Measurements from ENCODE around the gene MKRN2. TPM values are rescaled to one million over a fixed set of nuclear protein-coding genes. Genes with fewer than 3 reads are reported as not detected.
A peak's percentile ranks its signal among the peaks of the same experiment; 100 is the strongest.

The MKRN2 gene
- total RNA-seq, result 10 to 100 TPM; 19.5 to 23.8 (median 20.2) TPM
- long read RNA-seq, donor 1, transcript MKRN2-201 (8 exons, 2,848 nt), result major isoform, 40 of 50 reads
- long read RNA-seq, donor 1, partial matches to known transcripts, result 4 of 50 reads
- long read RNA-seq, donor 1, other reads (novel, unspliced or antisense), result 3 of 50 reads
- long read RNA-seq, donor 2, transcript MKRN2-201 (8 exons, 2,848 nt), result major isoform, 12 of 14 reads
- long read RNA-seq, donor 2, partial matches to known transcripts, result 0 of 14 reads
- long read RNA-seq, donor 2, other reads (novel, unspliced or antisense), result 2 of 14 reads

GRCh38 chr3:12556690-12557472 is at the start of gene MKRN2:
MKRN2 (plus strand) TSS chr3:12557087; CDS start chr3:12557151, 64 bp downstream.
- intact Hi-C loops (cut with DNase I, micrococcal nuclease), result no loop called here
- TF ChIP-seq, protein P1, sequence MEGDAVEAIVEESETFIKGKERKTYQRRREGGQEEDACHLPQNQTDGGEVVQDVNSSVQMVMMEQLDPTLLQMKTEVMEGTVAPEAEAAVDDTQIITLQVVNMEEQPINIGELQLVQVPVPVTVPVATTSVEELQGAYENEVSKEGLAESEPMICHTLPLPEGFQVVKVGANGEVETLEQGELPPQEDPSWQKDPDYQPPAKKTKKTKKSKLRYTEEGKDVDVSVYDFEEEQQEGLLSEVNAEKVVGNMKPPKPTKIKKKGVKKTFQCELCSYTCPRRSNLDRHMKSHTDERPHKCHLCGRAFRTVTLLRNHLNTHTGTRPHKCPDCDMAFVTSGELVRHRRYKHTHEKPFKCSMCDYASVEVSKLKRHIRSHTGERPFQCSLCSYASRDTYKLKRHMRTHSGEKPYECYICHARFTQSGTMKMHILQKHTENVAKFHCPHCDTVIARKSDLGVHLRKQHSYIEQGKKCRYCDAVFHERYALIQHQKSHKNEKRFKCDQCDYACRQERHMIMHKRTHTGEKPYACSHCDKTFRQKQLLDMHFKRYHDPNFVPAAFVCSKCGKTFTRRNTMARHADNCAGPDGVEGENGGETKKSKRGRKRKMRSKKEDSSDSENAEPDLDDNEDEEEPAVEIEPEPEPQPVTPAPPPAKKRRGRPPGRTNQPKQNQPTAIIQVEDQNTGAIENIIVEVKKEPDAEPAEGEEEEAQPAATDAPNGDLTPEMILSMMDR (IDR thresholded peaks at IDR 0.05), result no peak
- ATAC-seq, result peak; percentile 99

GRCh38 chr3:12507591-12508281 is 49.2 kb upstream of the MKRN2 start:
- no peak overlapping the region for H3K4me3 ChIP-seq
- ATAC-seq (peak; percentile 27), DNase-seq (no peak)
- H3K36me3 ChIP-seq (ENCODE audit: low read depth), result peaks cover 4% of the 10 kb centered on the region
- intact Hi-C loops (cut with DNase I, micrococcal nuclease), result no loop called here
- H3K9me3 ChIP-seq, result no peaks in the 10 kb centered on the region
- TF ChIP-seq, protein P1 (IDR thresholded peaks at IDR 0.05), result no peak
- H3K4me1 ChIP-seq (ENCODE audit: low read depth), result no peaks in the 10 kb centered on the region

More at GRCh38 chr3:12556690-12557472, at the start of gene MKRN2:
- DNase-seq, result peak; percentile 86 to 96 (median 93)
- Histone ChIP-seq H3K4me1 (ENCODE audit: low read depth) (peaks cover 18% of the 10 kb centered on the region), H3K9me3 (no peaks in the 10 kb centered on the region), H3K36me3 (ENCODE audit: low read depth) (no peaks in the 10 kb centered on the region), H3K4me3 (peak within 1 kb of the TSS; percentile 51)

DNA sequence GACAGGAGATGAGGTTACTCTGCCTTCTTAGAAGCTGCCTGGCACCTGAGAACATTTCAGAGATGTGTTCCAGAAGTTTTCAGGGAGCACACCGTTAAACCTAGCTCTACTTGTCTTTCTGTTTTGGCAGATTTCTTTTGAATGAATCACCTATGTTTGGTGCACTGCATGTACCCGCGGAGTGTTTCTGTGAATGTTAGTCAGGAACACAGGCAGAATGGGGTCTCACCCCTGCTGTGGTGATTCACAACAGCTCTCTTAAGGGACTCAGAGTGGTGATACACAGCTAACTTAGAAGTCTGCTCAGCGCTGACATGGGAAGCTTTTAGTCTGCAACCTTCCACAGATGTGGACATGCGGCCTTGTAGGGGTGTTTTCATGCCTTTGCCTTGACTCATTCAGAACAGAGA is 48.6 kb upstream of the MKRN2 start:
- no peaks in the 10 kb centered on the region for H3K9me3 ChIP-seq
- intact Hi-C loops (cut with DNase I, micrococcal nuclease), result no loop called here
- H3K4me1 ChIP-seq (ENCODE audit: low read depth), result no peaks in the 10 kb centered on the region
- ATAC-seq (peak; percentile 47), DNase-seq (no peak)
- peaks cover 2% of the 10 kb centered on the region for H3K36me3 ChIP-seq (ENCODE audit: low read depth)
- H3K4me3 ChIP-seq, result no peak overlapping the region
- TF ChIP-seq, protein P1 (IDR thresholded peaks at IDR 0.05), result no peak

- ATAC-seq, result no peak
- Histone ChIP-seq H3K36me3 (ENCODE audit: low read depth) (no peaks in the 10 kb centered on the region), H3K4me1 (ENCODE audit: low read depth) (no peaks in the 10 kb centered on the region), H3K9me3 (no peaks in the 10 kb centered on the region), H3K4me3 (no peak overlapping the region)
- intact Hi-C loops (cut with DNase I, micrococcal nuclease), result no loop called here
- no peak for DNase-seq
- TF ChIP-seq, protein P1 (IDR thresholded peaks at IDR 0.05), result no peak
Observed at GRCh38 chr3:12509466-12509865, 47.4 kb upstream of the MKRN2 start.

DNA sequence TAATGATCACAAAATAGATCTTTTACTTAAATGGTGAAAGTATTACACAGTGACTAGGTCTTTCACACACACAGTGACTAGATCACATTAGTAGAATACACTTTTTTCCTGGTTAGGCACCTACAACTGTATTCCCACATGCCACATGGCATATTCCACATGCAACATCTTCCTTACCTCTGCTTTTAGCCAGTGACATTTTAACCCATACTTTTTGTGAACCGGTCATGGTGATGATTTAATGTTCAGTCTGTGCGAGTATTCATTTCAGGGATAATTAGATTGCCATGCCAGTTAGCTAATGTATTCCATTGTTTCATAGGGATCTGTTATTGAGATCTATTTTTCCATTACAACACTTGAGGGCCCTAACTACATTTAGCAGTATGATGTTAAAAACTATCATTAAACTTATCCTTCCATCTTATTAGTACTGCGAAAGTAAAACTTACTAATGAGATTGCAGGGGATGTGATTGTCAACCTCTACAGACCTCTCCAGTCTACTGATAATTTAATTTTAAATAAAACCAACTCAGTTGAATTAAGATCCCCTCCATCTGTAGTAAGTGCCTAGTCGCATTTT is 44.3 kb upstream of the MKRN2 start:
- Histone ChIP-seq H3K9me3 (no peaks in the 10 kb centered on the region), H3K36me3 (ENCODE audit: low read depth) (no peaks in the 10 kb centered on the region), H3K4me1 (ENCODE audit: low read depth) (no peaks in the 10 kb centered on the region), H3K4me3 (no peak overlapping the region)
- DNase-seq, result no peak
- intact Hi-C loops (cut with DNase I, micrococcal nuclease), result no loop called here
- no peak for ATAC-seq
- TF ChIP-seq, protein P1 (IDR thresholded peaks at IDR 0.05), result no peak
